K562 treated with DMSO at 1 percent for 24 hours (cell line): ENCODE measurements around the gene AADACL2. TPM values are rescaled to one million over a fixed set of nuclear protein-coding genes. Genes with fewer than 3 reads are reported as not detected.

Experiments
- total RNA-seq: library from RNA; unstranded; fragments of 300-600 nt; gene quantifications from 2 replicates; pipeline ENCODE4 v1.2.3, GENCODE V29; 2022; ENCODE audit warnings: low read depth; ENCODE audit not compliant: insufficient read depth

Gene AADACL2
- not detected in 2 replicates for total RNA-seq

GRCh38 chr3:151733613-151734012, at the start of gene AADACL2:
TSS of gene AADACL2 (plus strand) at chr3:151733927. CDS start at chr3:151734036, 109 bp downstream.

Other genes with a start within 250 kb of the AADACL2 start
- not detected in 2 replicates for gene AADAC, start 80.2 kb downstream of the AADACL2 start, total RNA-seq
- 0.24 and 0.50 TPM in 2 replicates for gene SUCNR1, start 139.7 kb downstream of the AADACL2 start, total RNA-seq